HG03066 (cell line): ENCODE results near the gene ERVH48-1.
"Not testable (repeated sequence)": the region's sequence is repeated elsewhere in the genome, so short reads cannot be mapped to it uniquely, and the experiment has no call there.

Experiments
- ATAC-seq: cut with Tn5 transposase; IDR thresholded peaks from one replicate; pipeline ENCODE4 v1.9.1; 2021; ENCODE audit warnings: low read depth; ENCODE audit not compliant: unreplicated experiment

The ERVH48-1 gene

DNA sequence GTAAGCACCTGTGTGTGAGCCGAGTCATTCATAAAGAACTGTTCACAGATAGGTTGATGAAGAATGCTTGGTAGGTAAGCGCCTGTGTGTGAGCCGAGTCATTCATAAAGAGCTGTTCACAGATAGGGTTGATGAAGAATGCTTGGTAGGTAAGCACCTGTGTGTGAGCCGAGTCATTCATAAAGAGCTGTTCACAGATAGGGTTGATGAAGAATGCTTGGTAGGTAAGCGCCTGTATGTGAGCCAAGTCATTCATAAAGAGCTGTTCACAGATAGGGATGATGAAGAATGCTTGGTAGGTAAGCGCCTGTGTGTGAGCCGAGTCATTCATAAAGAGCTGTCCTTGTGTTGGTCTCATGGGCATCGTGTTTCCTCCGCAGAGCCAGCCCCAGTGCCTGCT is 16.9 kb downstream of the ERVH48-1 start:
- not testable (repeated sequence) for ATAC-seq

DNA sequence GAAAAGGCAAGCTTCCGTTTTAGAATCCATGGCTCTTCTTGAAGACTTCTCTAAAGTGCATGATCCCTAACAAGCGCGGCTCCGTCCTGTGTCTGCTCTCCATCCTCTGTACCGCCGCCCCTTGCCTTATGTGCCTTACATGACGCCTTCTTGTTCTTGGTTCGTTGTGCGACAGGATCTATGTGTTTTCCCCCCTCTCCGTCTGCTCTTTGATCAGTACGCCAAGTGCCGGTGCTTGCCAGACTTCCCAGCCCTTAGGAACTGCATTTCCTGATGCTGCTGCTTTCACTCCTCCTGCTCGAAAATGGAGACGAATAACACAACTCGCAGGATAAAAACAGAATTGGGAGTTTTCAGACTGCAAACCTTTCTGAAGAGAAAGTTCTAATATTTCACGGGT is 19.2 kb downstream of the ERVH48-1 start:
- ATAC-seq, result no peak

DNA sequence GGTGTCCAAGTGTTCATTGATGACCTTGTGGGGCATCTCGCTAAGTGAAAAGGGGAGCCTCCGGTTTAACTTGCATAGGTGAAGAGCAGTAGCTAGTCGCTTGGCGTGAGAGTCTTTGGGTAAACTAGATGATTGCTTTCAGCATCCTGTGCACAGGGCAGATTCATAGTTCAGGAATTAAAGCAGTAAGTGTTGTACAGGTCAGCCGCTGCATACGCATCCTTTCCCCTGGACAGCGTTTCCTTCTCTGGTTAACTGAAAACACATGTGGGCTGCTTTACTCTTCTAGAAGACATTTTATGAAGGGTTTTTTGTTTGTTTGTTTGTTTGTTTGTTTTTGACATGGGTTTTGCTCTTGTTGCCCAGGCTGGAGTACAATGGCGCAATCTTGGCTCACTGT is 20.2 kb downstream of the ERVH48-1 start:
- ATAC-seq, result no peak

DNA sequence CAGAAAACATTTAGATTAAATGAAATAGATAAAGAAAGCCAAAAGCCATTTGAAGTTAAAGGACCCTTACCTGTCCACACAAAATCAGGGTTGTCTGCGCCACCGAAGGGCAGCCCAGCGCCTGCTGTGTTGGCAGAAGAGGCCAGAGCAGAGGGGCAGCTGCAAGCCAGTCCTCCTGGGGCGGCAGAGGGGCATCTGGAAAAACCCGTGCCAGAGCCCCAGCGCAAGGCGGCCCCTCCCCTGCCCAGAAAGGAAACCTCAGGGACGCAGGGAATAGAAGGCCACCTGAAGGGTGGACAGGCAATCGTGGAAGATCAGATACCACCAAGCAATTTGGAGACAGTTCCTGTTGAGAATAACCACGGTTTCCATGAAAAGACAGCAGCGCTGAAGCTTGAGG is 21.6 kb downstream of the ERVH48-1 start:
- no peak for ATAC-seq

DNA sequence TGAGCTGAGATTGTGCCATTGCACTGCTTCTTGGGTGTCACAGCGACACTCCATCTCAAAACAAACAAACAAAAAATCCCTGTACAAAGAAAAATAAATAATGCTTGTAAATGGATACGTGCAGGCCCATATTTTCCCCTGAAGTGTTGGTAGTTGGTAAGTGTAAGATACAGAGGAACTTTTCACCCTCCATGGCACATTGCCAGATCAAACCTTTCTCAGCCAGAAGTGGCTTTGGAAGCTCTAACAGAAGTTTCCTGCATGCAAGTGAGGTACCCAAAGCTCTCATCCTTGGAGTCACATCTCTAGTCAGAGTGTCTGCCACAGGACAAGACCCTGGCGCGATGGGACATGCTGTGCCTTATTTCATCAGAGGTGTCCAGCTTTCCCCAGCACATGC is 25.0 kb downstream of the ERVH48-1 start:
- ATAC-seq, result no peak

DNA sequence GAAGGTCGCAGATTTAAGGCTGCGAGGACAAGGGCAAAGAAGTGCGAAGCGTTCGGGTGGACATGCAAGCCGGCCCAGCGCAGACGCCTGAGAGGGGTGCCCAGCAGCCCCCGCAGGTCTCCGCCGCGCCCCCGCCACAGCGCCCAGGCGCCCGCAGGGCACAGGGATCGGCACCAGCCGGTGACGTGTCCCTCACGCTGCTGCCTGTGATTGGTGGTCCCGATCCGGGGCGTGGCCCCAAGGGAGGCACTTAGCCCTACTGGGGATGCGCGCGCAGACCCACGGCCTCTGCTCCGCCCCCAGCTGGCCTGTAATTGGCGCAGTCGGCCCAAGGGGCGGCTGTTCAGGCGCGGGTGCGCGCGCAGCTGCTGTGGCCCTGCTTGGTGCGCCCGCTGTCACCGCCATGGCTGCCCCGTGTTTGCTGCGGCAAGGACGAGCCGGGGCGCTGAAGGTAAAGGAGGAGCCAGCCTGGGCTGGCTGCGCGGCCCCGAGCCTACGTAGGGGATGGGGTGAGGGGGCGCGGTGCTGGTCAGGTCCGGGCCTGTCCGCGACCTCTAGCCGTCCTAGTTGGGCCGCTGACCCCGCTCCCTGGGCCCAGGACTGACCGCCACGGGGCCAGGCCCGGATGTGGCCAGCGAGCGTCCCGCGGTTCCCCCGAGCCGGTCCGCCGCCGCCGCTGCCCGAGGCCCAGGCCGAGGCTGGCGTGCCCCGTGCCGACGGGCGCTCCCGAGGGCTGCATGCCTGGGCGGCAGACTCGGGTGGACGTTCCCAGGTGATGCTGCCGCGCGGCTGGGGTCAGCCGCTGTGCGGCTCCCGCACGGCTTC is 32.3 kb downstream of the ERVH48-1 start, which contains the start of gene NDUFV3:
NDUFV3 (plus strand) TSS at position 379 of the 825 bp plus-strand sequence; CDS start at position 404, 25 bp downstream.
- ATAC-seq, result peak; percentile 87

DNA sequence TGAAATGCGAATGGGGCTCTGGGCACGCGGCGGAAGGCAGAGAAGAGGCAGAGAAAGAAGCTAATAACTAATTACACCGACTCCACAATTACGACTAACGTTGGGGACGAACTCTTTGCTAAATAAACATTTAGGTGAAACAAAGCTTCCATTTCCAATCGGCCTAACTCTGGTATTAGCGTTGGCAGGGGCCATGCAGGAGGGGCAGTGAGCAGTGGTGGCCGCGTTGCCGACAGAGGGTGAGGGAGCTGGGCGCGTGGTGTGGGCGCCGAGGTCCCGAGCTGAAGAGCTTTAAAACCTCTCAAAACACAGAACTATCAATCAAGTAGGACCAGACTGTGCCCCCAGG is 32.9 kb downstream of the ERVH48-1 start:
- ATAC-seq, result no peak

DNA sequence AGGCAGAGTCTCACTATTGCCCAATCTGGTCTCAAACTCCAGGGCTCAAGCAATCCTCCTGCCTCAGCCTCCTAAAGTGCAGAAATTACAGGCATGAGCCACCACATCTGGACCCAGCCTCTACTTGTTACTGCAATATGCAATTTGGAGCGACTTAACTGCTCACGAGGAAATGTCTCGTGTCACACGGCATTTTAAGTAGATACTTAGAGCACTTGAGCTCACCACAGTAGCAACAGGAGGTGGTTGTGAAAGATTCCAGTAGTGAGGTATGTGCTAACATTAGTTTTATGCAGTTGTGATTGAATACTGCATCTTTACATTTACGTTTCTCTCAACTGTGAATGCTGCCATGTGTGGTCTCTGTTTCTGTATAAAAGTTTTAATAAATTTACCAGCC is 38.1 kb downstream of the ERVH48-1 start:
- no peak for ATAC-seq

DNA sequence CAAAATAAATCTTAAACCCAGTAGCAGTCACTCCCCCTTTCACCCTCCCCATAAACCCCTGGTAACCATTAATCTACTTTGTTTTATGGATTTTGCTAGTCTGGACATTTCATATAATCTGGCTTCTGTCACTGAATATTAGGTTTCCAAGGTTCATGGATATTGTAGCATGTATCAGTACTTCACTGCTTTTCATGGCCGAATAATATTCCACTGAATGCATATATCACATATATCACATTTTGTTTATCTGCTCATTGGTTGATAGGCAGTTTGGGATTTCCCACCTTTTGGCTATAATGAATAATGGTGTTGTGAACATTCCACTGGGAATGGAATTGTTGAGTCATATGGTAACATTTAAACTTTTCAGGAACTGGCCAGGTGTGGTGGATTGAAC is 41.5 kb downstream of the ERVH48-1 start:
- ATAC-seq, result no peak

DNA sequence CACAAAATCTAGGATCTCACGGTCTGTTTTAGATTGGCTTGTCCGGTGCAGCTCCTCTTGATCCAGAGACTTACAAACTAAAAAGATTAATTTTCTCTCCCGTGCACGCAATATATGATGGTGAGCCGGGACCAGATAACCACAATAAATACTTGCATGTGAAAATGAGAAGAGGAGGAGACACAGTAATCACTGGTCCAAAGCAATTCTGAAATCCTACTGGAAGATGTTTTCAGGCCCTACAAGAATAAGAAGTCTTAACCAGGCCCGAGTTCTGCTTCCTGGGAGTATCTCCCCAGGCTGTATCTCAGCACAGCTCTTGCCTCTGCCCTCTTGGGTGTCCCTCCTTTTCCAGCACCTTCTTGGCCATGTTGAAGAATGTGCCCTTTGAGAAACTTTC is 45.1 kb downstream of the ERVH48-1 start:
- ATAC-seq, result no peak

DNA sequence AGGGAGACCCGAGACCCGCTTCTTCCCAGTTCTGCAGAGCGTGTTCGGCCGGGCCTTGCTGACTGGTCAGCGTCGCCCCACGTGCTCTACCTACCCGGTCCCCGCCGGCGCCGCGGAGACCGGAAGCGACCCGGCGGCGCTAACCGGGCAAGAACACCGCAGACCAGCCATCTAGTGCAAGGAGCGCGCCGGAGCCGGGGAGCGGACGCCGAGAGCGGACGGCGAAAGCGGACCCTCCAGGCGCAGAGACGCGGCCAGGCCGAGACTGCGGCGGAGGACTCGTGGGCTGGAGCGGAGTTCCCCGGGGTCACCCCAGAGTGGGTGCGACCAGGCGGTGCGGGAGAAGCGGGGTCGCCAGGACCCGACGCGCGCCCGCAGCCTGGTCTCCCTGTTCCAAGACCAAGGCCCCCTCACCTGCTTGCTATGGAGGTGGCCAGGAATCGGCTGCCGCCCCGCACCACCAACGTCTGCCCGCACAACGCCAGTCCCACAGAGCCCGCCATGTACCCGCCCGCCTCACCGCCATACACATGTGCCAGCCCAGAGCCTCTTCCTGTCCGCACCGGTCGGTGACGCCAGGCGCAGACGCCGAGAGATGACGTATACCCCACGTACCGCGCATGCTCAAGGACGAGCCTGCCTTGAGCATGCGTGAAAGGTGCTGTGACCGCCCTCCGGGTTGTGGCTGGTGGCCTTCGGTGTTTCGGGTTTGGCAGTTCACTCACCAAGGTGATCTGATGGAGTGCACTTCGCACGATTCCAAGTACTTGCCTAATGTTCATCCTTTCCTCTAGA is 46.2 kb downstream of the ERVH48-1 start, which contains the start of gene WDR4:
WDR4 (minus strand) TSS at position 547 of the 795 bp plus-strand sequence; CDS start at position 503, 44 bp downstream.
- peak; percentile 86 for ATAC-seq

DNA sequence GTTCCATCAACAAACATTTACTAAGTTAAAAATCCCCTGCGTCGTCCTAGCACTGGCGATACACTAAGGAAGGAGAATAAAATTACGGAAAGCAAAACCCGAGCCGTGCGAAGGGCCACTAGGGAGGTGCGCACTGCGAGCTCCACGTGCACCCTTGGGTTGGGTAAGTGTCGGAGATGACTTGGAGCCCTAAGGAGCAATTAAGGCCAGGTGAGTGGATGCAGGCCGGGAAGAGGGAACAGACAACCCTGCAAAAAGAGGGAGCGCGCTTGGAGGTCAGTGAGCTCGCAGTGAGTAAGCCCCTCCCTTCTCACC is 46.8 kb downstream of the ERVH48-1 start:
- no peak for ATAC-seq

DNA sequence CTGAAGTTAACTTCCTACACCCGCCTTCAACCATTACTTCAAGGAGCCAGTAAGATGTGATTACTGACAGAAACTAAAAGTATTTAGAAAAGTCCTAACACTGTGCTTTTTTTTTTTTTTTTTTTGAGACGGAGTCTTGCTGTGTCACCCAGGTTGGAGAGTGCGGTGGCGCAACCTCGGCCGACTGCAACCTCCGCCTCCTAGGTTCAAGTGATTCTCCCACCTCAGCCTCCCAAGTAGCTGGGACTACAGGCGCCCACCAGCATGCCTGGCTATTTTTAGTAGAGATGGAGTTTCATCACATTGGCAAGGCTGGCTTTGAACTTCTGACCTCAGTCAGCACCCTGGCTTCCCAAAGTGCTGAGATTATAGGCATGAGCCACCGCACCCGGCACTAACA is 49.6 kb downstream of the ERVH48-1 start:
- ATAC-seq, result not testable (repeated sequence)

DNA sequence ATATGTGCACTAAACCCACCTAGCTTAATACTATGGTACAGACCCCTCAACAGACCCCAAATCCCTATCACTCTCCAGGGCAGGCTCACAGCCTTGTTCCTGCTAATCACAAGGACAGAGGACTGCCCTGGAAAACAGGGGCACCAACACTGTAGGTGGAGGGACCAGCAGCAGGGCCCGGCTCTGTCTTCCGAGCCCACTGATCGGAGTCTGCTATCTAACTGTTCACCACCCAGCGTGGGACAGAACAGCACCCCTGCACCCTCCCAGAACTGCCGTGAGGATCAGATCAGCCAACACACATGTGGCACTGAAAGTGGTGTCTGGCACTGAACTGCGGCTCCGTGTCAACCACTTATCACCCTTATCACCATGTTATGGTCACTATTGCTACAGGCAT is 52.3 kb downstream of the ERVH48-1 start:
- no peak for ATAC-seq

DNA sequence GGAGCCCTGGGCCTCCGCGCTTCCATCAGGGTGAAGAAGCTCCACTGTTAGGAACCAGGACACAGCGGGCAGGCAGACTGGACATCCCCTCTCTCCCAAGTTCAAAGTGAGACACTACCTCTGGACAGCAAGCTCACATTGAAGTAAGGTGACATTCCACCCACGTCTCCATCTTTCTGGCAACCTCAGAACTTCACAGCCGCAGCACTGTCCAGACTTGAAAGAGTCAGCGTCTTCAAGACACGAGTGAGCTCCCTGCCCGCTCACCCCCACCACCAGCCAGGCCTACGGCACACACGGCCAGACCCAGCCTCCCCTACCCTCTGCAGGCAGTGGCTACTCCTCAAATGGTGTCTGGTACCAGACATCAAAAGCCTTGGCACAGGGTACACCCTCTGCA is 57.2 kb downstream of the ERVH48-1 start:
- ATAC-seq, result no peak
